ENCODE results near the gene C2CD4D.

DNA sequence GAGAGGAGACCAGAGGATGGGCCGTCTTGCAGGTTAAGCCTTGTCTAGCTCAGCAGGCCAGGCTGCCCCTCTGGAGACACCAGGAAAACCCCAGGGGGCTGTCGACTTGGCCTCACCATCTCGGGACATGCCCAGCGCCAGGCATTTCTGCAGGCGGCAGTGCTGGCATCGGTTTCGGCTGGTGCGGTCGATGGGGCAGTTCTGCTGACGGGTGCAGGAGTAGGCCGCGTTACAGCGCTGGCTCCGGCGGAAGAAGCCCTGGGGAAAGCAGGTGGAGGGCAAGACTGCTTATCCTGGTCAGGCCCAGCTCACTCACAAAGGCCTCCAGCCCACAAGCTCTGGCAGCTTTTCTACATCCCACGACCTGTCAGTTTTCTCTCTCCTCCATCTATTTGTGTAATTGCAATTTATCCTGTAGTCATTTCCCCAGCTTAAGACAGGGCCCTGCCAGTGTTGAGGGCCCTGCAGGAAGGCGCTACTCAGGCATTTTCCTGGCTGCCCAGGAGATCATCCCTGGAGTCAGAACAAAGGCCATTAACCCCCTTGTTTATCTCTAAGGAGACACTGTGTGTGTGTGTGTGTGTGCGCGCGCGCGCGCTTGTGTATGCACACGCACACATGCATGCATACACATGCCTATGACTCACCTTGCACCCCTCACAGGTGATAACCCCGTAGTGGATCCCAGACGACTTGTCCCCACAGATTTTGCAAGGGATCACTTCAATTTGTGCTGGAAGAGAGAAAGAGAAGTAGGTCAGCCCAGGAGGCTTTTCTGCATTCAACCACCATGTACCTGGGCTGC, 22.9 kb downstream of the C2CD4D start:
- TF ChIP-seq ELF1 (IDR thresholded peaks at IDR 0.05; ENCODE audit: borderline replicate concordance, low read depth) (no peak), JUND (IDR thresholded peaks at IDR 0.05) (no peak), POLR2A (IDR thresholded peaks at IDR 0.05; ENCODE audit: borderline replicate concordance, extremely low read depth, insufficient read depth, insufficient read length) (no peak), SRF (IDR thresholded peaks at IDR 0.05; ENCODE audit: low read depth) (no peak), SIN3A (IDR thresholded peaks at IDR 0.05; ENCODE audit: low read depth) (no peak), EZH2 (IDR thresholded peaks at IDR 0.05) (no peak), RAD21 (IDR thresholded peaks at IDR 0.05; ENCODE audit: low read depth) (no peak), ZFX (IDR thresholded peaks at IDR 0.05) (no peak), TCF7L2 (IDR thresholded peaks at IDR 0.05; ENCODE audit: borderline replicate concordance, extremely low read depth, insufficient read depth, insufficient read length) (no peak), ZNF274 (IDR thresholded peaks at IDR 0.05; ENCODE audit: low read depth, low read length) (no peak), EZH2phosphoT487 (IDR thresholded peaks at IDR 0.05; ENCODE audit: borderline replicate concordance) (no peak), FOSL1 (IDR thresholded peaks at IDR 0.05; ENCODE audit: low read depth) (no peak)
- TF ChIP-seq, protein P1, sequence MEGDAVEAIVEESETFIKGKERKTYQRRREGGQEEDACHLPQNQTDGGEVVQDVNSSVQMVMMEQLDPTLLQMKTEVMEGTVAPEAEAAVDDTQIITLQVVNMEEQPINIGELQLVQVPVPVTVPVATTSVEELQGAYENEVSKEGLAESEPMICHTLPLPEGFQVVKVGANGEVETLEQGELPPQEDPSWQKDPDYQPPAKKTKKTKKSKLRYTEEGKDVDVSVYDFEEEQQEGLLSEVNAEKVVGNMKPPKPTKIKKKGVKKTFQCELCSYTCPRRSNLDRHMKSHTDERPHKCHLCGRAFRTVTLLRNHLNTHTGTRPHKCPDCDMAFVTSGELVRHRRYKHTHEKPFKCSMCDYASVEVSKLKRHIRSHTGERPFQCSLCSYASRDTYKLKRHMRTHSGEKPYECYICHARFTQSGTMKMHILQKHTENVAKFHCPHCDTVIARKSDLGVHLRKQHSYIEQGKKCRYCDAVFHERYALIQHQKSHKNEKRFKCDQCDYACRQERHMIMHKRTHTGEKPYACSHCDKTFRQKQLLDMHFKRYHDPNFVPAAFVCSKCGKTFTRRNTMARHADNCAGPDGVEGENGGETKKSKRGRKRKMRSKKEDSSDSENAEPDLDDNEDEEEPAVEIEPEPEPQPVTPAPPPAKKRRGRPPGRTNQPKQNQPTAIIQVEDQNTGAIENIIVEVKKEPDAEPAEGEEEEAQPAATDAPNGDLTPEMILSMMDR (IDR thresholded peaks at IDR 0.05 in 2 of 3, conservative IDR thresholded peaks at IDR 0.05 in 1 of 3; ENCODE audit: borderline replicate concordance in 1 of 3, insufficient read depth in 1 of 3, low read depth in 2 of 3, low read length in 2 of 3) = no peak
- TF ChIP-seq, protein P2, sequence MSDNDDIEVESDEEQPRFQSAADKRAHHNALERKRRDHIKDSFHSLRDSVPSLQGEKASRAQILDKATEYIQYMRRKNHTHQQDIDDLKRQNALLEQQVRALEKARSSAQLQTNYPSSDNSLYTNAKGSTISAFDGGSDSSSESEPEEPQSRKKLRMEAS (IDR thresholded peaks at IDR 0.05) = no peak
